Activated CD4-positive, alpha-beta T cell treated with anti-CD3 and anti-CD28 coated beads, Interleukin-2, amount 50 U/mL, for 16 hours (primary cell): ENCODE data around the gene C16orf78.
"Not testable (repeated sequence)": the region's sequence is repeated elsewhere in the genome, so short reads cannot be mapped to it uniquely, and the experiment has no call there.

Experiments used
- DNase-seq: peaks from one replicate; pipeline ENCODE4 v3.0.0-alpha.2; 2020

Gene C16orf78

DNA sequence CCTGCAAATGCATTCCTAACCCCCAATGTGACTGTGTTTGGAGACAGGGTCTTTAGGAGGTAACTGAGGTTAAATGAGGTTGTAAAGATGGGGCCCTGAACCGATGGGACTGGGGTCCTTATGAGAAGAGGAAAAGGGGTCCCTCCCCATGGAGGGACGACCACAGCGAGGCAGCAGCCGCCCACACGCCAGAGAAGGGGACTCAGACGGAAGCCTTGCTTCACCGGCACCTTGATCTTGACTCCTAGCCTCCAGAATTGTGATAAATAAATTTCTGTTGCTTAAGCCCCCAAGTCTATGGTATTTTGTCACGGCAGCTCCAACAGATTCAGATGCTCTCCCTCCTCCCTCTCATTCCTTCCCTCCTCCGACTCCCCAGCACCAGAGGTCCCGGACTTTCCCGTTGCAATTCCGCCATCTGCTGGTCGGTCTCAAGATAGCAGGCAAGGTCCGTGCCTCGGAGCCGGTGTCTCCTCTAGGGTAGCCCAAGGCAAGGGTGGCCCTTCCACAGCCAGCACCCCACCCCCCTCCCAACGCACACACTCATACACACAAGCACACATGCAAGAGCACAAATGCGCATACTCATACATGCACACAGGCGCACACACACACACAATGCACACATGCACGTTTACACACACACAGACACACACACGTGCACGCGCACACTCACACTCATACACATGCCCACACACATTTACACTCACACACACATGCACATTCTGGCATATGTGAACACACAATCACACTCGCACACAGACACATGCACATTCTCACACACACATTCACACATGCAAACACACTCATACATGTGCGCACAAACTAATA lies 23.1 kb upstream of the C16orf78 start:
- peak; percentile 54 for DNase-seq

DNA sequence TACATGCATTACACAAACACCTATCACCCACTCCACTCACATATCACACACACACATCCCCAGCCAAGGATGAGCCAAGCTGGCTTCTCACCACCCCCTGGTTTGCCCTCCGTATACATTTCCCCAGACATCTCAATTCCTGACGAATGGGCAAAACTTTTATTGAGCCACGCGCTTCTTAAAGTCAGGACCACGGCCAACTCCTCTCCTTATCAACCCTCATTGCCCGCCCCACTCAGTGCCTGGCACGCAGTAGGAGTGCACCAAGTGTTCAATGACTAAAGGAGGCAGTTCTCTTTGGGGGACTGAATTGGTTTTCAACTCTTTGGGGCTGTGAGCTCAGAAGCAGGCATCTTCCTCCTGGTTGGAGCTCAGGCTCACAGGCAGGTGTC lies 22.5 kb upstream of the C16orf78 start:
- no peak for DNase-seq

DNA sequence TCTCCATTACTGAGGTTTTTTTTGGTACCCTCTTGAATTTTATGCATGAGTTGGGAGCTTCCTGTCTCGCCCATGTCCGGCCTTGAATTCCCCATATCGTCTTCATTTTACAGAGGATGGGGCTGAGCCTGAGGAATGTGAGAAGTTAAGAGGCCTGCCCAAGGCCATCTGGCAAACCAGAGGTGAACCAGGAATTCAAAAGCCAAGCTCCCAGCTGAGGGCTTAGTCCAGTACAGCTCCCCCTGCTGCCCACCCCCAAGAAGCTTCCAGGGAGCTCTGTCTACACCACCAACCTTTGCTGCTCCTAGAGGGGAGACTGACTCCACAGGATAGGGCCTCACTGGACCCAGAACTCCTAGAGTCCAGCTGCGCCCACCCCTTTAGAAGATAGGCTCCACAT lies 20.7 kb upstream of the C16orf78 start:
- no peak for DNase-seq

DNA sequence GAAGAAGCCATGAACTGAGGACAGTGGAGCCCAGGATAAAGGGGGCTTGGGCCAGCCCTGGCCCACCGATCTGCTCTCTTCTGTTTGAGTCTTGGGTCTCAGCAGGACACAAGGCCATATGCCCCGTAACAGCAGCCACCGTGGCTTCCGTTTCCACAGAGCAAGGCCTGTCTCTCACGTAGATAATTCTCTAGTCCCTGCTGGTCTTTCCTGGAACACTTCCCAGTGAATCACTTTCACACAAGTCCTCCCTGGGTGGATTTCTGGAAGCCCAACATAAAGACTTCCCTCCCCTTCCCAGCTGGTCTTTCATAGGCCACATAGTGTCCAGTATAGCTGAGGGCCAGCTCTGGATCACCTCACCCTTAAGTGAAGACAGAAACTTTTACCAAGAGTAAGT lies 19.9 kb upstream of the C16orf78 start:
- DNase-seq = no peak

DNA sequence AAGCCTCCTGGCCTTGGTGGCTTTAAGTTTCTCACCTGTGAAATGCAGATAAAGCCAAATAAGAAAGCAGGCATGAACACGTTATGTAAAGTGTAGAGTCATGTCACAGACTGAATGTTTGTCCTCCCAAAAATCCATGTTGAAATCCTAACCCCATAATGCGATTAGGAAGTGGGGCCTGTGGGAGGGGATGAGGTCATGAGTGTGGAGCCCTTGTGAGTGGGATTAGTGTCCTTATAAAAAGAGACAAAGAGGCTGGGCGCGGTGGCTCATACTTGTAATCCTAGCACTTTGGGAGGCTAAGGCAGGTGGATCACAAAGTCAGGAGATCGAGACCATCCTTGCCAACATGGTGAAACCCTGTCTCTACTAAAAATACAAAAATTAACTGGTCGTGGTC lies 19.5 kb upstream of the C16orf78 start:
- DNase-seq = no peak

DNA sequence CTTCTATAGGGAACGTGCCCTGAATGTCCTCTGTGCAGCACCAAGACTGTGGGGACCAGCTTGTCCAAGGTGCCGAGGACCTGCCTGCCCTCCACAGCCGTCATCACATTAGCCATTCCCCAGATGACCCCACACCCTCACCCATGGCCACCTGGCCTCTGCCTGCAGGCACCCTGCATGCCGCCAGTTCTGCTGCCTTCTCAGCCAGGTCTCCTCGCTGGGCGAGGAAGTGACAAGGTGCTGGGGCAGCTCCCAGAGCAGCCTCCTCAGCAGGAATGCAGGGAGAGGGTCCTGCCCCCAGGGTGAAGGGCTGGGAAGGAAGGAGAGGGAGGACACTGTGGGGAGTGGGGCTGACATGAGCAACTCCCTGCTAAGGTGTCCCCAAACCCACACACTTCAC lies 18.6 kb upstream of the C16orf78 start:
- DNase-seq = no peak

DNA sequence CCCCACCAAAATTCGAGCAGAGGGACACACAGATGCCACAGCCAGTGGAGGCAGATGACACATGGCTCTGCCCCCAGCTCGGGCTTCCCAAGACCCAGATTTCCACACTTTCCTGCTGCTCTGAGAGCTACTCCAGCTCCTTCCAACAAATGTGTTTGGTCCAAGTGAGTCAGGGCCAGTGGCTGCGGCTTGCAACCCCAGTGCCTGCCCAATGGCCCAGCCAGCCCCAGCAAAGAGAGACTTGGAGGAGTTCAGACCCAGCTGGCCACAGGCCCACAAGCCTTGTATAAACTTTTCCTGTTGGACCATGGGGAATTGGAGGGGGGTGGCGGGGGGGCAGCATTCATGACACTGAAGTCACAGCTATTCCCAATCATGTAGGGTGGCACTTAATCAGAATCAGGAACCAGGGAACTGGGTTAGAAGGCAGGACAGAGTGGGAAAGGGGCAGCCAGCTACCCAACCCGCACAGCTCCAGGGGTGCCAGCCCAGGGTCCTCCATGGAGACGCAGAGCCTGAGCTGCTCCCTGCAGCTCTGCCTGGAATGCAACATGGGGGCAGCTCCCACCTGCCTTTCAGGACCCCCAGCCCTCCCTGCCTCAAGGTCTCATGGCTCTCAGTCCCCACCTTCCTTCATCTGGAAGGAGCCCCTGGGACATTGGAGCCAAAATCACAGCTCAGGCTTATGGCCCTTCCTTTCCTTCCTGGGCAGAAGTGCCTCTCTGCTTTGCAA lies 17.5 kb upstream of the C16orf78 start:
- DNase-seq = no peak

DNA sequence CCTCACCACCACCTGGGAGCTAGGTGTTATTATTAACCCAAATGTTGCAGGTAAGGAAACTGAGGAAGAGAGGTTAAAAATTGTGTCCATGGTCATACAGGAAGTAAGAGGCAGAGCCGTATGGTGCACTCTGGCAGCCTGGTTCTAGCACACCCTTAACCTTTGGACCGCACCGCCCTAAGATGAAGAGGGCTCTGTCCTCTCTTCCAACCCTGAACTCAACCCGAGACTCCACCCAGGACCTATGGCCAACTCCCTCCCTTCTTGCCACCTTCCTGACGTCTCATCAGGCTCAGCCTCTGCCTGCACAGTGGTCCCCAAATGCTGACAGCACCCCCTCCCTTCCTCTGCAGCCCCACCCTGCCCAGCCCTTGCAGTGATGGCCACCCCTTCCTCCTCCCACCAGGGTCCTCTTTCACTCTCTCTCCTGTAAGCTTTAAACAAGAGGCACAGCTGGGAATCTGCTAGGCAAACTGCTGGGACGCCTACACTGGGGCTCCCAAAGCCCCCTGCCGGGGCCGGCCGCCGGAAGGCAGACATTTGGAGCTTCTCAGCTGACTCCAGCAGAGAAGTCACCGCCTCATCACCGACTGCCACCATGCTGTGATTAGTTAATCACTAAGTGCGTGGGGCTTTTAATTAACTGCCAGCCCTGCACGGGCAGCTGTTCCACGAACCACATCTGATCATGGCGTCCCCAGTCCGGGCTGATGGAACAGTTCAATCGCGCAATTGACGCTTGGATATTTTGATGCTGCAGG lies 16.7 kb upstream of the C16orf78 start:
- DNase-seq = no peak

DNA sequence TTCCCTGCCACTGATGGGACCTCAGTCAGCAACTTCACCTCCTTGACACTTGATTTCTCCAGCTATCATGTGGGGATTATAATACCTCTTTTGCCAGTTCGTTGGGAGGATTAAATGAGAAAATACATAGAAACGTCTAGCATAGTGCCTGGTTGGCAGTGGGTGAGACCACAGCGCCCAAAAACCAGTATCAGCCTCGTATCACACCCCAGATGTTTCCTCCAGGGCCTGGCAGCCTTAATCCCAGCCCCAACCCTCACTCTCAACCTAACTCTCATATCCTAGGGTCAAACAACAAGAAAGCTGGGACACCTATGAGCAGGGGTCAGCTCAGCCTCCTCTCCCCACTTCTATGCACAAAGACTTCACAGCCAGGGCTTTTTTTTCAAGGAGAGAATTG lies 14.0 kb upstream of the C16orf78 start:
- DNase-seq = no peak

DNA sequence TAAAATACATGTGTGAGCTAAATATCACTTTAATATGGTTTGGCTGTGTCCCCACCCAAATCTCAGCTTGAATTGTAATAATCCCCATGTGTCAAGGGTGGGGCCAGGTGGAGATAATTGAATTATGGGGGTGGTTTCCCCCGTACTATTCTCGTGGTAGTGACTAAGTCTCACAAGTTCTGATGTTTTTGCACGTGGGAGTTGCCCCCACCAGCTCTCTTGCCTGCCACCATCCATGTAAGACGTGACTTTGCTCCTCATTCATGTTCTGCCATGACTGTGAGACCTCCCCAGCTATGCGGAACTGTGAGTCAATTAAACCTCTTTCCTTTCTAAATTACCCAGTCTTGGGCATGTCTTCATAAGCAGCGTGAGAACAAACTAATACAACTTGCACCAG lies 11.9 kb upstream of the C16orf78 start:
- not testable (repeated sequence) for DNase-seq

DNA sequence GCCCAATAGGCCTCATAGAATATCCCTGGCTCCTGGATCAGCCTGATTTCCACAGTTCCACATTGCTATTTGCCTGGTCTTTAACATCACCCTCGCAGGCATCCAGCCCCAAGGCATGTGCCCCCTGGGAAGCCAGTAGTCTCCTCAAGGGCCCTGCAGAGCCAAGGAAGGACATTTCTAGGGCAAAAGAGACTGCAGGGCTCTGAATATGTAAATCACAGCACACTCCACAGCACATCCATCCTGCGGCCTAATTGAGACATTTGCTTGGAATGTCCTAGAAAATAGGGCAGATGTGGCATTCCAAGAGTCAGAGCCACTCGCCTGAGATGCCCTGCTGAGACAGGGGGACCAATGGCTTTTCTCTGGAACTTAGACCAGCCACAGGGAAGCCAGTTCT lies 11.4 kb upstream of the C16orf78 start:
- no peak for DNase-seq

DNA sequence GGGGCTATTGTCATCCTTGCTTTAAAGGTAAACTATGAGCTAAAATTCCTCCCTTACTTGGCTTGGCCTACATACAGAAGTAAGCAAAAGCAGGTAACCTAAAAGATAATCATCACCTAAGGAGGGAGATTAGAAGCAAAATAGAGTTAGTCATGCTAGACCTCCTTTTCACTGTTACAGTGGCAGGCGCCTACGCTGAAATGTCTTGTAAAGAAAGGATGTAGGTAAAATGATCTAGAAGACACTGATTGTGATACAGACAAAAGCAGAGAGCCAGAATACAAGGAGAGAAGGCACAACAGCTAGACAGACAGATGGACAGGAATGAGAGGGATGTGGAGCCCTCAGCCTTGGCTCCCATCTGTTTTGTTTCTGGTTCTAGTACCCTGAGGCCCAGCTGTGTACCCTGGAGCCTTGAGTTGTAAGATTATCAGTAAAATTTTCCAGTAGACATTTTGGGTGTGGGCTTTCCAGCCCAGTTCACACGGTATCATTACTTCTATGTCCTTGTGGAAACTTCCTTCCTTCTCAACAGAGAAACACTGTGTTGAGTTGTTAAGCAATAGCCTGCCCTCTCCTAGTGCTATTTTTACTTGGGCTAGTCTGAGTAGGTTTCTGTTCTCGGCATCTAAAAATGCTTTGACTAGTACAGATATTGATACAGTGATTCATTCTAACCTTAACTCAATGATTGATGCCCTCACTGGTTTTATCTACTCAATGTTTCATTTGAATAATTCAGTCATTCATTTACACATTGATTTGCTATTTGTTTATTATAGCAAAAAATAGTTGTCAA lies 7.7 kb upstream of the C16orf78 start:
- DNase-seq = no peak

DNA sequence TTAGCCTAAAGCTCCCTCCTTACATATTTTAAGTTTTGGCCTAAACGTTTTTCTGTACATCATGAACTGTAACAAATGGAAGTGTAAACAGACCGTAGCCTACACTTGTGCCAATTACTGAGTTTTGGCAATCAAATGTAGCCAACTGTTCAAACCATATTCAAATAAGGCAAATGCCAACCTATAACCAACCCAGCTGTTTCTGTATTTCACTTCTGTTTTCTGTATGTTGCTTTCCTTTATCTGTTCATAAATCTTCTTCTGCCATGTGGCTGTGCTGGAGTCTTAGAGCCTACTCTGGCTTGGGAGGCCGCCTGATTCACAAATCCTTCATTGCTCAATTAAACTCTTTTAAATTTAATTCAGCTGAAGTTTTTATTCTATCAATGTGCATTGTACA lies 6.9 kb upstream of the C16orf78 start:
- no peak for DNase-seq

DNA sequence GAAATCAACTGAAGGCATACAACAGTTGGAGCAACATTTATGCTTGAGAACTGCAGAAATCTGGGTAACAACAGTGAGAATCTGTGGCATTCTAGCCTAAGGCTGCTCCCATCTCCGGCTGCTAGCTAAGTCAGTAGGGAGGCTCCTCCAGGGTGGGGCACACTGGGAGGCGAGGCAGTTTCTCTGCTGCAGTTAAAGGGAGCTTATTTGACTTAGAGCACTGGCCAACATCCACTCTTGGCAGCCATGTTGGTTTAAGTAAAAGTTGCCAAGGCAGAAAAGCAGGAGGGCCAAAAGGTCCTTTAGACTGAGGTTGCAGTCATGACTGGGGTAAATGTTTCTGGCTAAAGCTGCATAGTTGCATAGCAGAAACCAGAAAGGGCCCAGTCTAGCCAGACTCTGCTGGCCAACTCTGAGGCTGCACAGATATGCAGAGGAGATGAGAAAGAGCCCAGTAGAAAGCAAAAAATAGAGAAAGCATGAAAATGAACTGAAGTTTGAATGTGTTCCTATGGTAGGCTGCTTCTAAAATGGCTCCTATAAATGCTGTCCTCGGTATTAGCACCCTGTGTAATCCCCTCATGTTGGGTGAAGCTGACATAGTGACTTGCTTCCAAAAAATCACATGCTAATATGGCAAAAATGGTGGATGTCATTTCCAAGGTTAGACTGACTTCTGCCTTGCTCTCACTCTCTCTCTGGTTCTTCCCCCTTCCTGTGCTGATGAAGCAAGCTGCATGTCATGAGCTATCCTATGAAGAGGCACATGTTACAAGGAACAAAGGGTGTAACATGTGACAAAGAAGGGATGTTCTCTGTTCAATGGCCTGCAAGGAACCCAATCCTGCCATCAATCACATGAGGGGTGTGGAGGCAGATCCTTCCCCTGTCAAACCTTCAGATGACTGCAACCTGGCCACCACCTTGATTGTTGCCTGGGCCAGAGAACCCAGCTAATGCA lies 3.7 kb upstream of the C16orf78 start:
- DNase-seq = no peak

DNA sequence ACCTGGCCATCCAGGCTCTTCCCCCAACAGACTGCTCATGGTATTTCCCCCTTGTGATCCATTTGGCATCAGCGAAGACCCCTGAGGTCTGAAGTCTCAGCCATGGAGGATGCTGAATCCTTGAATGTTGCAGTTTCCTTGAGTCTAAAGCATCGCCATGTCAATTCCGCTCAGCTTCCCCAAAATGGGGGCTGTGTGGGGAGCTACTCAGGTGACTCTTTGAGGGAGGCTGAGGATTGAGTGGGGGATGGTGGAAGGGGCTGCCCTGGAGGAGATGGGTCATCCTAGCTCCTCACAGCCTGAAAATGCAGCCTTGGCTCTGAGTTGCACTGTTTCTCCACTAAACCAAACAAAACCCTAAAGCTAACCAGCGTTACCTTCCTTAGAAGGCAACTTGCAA lies 2.6 kb downstream of the C16orf78 start:
- no peak for DNase-seq

DNA sequence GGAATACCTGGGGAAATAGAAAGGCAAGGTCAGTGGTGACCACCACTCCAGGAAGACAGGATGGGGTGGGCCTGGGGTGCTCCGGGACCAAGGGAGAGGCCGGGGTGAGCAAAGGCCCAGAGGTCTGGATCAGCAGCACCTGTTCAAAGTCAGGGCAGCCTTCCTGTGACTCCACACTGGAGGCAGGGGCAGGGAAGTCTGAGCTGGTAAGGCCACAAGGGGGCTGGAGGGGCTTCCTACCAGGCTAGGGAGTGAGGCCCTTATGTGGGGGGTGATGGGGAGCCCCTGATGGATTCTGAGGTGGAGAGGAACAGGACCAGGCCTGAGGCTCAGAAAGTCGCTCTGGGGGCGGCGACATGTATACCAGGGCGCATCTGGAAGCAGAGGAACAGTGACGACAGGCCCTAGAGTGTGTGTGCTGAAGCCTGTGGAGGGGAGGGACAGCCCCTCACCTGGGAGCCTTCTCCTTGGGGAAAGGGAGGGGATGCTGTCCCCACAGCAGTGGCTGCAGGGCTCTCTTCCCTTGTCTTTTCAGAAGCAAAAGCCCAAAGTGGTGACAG lies 3.7 kb downstream of the C16orf78 start:
- DNase-seq = no peak

DNA sequence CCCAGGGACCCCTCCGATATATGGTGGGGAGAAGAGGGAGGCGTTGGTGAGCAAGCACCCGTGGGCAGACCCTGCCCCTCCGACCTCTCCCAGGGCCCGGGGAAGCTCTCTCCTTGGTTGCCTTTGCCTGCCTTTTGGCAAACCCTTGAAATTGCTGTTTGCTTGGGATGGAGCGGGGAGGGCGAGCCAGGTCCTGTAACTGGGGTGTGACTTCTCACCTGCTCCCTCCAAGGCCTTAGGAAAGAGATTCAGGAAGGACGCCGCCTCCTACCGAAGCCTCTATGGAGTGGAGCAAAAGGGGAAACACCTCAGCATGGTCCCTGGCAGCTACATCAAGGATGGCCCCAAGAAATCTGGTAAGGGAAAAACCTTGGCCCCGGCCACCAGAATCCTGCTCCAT lies 4.6 kb downstream of the C16orf78 start:
- DNase-seq = no peak

DNA sequence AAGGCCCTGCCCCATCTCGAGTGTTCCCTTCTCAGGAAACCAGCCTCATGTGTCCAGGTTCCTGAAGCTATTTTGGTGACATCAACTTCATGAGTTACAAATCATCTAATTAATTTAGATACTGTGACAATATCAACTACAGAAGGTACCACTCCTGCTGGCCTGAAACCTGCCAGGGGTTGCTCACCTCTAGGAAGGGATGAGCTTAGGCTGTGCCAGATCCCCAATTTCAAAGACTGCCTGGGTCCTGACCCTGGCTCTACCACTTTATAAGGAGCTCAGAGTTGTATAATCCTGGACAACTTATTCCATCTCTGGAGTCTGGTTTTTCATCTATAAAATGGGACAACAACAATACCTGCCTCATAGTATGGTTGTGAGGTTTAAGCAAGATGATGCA lies 5.2 kb downstream of the C16orf78 start:
- no peak for DNase-seq

DNA sequence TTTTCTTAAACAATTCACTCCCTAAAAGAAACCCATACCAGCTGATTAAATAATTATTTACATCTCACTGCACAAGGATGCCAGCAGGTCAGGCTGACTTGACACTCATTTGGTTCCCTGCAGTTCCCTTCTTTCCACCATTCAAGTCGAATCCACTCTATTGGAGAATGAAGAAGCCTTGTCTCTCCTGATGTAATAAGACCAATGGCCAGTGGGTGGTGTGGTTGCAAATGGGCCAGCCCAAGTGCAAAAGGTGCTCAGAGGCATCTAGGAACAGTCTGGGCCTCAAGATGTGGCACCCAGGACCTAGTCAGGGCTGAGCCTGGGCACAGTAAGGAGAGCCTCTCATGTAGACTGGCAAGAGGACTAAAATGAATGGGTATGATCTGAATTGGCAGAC lies 9.3 kb downstream of the C16orf78 start:
- DNase-seq = no peak

DNA sequence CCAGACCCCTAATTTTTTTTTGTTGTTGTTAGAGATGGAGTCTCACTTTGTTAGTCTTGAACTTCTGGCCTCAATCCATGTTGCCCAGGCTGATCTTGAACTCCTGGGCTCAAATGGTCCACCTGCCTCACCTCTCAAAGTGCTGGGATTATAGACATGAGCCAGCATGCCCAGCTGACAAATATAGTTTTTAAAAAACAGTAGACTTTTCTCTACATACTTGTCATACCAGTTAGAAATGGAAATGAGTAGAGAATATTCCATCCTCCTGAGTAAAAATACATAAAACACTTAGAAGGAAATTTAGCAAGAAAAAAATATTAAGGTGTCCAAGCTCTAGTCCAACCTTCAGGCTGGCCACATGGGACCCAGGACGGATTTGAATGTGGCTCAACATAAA lies 21.4 kb downstream of the C16orf78 start:
- DNase-seq = no peak

DNA sequence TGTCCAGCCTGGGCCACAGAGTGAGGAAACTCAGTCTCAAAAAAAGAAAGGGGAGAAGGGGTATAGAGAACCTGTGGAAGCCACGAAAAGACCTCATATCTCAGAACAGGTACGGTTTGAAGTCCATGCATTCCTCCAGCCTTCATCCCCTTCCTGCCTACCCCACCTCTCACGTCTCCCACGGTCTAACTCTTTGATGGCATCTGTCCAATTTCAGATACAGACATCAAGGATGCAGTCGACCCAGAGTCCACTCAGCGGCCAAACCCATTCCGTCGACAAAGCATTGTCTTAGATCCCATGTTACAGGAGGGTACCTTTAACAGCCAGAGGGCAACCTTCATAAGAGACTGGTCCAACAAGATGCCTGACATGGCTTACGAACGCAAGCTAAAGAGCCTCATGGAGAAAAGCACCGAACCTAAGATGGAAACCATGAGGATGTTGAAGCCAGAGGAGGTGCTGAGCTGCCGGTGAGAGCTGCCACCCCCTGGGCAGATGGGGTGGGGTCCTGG lies 22.7 kb downstream of the C16orf78 start:
- no peak for DNase-seq
